HEK293 (cell line): ENCODE measurements around the gene COL8A1.

ENCODE experiments used
- KLF9 ChIP-seq: fragments of 450-650 bp; formaldehyde crosslinking; IDR thresholded peaks from 2 replicates; pipeline ENCODE4 v1.5.1; 2016; ENCODE audit warnings: missing biosample characterization, missing genetic modification characterization, low read depth
- ZBTB7A ChIP-seq: fragments of 450-650 bp; formaldehyde crosslinking; IDR thresholded peaks from 2 replicates; pipeline ENCODE4 v1.5.1; 2016; ENCODE audit warnings: low read depth, missing biosample characterization, missing genetic modification characterization
- ZFP69B ChIP-seq: fragments of 450-650 bp; formaldehyde crosslinking; IDR thresholded peaks from 2 replicates; pipeline ENCODE4 v1.5.1; 2016; ENCODE audit warnings: missing biosample characterization, missing genetic modification characterization
- ZSCAN30 ChIP-seq: fragments of 450-650 bp; IDR thresholded peaks from 2 replicates; pipeline ENCODE4 v1.5.1; 2018; ENCODE audit warnings: missing biosample characterization, mild to moderate bottlenecking, missing genetic modification characterization, moderate library complexity
- TF ChIP-seq, protein P1 (sequence below): fragments of 450-650 bp; formaldehyde crosslinking; IDR thresholded peaks from 2 replicates; pipeline ENCODE4 v1.5.1; 2016; ENCODE audit warnings: missing biosample characterization, missing genetic modification characterization
- TF ChIP-seq, protein P2 (sequence below): fragments of 450-650 bp; formaldehyde crosslinking; IDR thresholded peaks from 2 replicates; pipeline ENCODE4 v1.5.1; 2016; ENCODE audit warnings: missing biosample characterization, missing genetic modification characterization, low read depth
- TF ChIP-seq, protein P3 (sequence below): fragments of 450-650 bp; formaldehyde crosslinking; IDR thresholded peaks from 2 replicates; pipeline ENCODE4 v1.5.1; 2016; ENCODE audit warnings: missing biosample characterization, missing genetic modification characterization

DNA sequence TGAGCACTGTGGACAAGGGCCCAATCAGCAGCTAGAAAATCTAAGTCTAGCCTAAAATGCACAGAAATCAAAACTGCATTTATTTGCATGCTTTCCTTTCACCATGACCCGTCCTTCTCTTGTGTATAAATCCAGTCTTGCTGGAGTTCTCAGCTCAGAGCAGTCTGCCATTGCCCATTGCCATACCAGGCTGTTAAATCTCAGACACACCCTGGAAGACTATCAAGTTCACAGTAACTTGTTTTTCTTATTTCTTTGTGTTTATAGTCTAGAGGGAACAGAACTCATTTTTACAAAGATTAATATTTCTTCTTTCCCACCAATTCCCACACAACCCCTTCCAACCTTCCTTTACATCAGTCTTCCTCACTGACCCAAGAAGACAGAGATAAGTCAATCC, 85.9 kb downstream of the COL8A1 start:
- TF ChIP-seq, protein P1, sequence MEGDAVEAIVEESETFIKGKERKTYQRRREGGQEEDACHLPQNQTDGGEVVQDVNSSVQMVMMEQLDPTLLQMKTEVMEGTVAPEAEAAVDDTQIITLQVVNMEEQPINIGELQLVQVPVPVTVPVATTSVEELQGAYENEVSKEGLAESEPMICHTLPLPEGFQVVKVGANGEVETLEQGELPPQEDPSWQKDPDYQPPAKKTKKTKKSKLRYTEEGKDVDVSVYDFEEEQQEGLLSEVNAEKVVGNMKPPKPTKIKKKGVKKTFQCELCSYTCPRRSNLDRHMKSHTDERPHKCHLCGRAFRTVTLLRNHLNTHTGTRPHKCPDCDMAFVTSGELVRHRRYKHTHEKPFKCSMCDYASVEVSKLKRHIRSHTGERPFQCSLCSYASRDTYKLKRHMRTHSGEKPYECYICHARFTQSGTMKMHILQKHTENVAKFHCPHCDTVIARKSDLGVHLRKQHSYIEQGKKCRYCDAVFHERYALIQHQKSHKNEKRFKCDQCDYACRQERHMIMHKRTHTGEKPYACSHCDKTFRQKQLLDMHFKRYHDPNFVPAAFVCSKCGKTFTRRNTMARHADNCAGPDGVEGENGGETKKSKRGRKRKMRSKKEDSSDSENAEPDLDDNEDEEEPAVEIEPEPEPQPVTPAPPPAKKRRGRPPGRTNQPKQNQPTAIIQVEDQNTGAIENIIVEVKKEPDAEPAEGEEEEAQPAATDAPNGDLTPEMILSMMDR (tag by site-specific recombination): no peak
- TF ChIP-seq, protein P2, sequence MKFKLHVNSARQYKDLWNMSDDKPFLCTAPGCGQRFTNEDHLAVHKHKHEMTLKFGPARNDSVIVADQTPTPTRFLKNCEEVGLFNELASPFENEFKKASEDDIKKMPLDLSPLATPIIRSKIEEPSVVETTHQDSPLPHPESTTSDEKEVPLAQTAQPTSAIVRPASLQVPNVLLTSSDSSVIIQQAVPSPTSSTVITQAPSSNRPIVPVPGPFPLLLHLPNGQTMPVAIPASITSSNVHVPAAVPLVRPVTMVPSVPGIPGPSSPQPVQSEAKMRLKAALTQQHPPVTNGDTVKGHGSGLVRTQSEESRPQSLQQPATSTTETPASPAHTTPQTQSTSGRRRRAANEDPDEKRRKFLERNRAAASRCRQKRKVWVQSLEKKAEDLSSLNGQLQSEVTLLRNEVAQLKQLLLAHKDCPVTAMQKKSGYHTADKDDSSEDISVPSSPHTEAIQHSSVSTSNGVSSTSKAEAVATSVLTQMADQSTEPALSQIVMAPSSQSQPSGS (tag by site-specific recombination): no peak
- TF ChIP-seq, protein P3, sequence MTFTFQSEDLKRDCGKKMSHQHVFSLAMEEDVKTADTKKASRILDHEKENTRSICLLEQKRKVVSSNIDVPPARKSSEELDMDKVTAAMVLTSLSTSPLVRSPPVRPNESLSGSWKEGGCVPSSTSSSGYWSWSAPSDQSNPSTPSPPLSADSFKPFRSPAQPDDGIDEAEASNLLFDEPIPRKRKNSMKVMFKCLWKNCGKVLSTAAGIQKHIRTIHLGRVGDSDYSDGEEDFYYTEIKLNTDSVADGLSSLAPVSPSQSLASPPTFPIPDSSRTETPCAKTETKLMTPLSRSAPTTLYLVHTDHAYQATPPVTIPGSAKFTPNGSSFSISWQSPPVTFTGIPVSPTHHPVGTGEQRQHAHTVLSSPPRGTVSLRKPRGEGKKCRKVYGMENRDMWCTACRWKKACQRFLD (tag by site-specific recombination): no peak
- TF ChIP-seq ZSCAN30 (tag by site-specific recombination) (no peak), ZBTB7A (tag by site-specific recombination) (no peak), KLF9 (tag by site-specific recombination) (no peak), ZFP69B (no peak)
